Measurements from ENCODE around the gene ISM2. TPM values are rescaled to one million over a fixed set of nuclear protein-coding genes. Genes with fewer than 3 reads are reported as not detected.

Gene ISM2
- total RNA-seq, 1 donor from 2014 or later: not detected

DNA sequence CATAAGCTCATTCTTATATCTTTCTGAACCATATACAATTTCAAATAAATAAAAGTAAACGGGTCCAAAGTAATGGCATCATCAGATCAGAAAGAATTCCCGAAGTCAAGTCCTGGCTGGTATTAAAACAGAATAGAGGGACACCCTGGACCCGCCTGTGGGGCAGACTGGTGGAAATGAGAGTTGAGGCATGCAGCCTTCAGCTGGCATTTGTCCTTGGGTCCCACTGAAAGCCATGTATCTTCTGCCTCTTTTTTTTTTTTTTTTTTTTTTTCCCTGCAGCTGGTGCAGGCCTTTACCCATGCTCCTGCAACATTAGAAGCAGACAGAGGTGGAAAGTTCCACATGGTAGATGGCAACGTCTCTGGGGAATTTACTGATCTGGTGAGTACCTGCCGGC, 30.8 kb downstream of the ISM2 start:
- no peak for DNase-seq

DNA sequence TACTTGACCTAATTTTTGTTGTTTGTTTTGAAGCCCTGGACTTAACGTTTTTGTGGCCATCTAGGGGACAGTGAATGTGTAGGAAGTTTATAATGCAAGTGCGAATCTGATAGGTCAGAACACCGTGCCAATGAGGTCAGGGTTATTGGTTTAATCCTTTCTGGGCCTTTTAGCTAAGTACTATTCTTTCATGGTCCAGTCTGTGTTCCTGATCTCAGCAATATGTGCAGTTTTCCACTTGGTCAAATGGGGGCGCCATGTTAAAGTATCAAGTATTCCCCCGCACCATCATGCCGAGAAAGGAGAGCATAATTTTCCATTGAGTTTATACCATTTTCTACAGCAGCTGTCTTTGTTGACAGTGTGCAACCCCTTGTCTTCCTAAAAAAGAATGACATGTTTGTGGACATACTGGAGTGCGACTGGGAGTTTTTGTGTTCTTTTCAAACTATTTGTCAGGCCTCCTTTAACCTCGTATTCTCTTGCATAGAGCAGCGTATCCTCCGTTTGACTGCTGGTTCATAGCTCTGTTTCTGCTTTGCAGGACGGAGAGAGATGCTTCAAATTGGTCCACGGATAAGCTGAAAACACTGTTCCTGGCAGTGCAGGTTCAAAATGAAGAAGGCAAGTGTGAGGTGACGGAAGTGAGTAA, 39.4 kb downstream of the ISM2 start:
- peak; percentile 71 for DNase-seq

- DNase-seq: peak; percentile 40
These were observed 40.2 kb downstream of the ISM2 start for GRCh38 chr14:77458249-77458950.

DNA sequence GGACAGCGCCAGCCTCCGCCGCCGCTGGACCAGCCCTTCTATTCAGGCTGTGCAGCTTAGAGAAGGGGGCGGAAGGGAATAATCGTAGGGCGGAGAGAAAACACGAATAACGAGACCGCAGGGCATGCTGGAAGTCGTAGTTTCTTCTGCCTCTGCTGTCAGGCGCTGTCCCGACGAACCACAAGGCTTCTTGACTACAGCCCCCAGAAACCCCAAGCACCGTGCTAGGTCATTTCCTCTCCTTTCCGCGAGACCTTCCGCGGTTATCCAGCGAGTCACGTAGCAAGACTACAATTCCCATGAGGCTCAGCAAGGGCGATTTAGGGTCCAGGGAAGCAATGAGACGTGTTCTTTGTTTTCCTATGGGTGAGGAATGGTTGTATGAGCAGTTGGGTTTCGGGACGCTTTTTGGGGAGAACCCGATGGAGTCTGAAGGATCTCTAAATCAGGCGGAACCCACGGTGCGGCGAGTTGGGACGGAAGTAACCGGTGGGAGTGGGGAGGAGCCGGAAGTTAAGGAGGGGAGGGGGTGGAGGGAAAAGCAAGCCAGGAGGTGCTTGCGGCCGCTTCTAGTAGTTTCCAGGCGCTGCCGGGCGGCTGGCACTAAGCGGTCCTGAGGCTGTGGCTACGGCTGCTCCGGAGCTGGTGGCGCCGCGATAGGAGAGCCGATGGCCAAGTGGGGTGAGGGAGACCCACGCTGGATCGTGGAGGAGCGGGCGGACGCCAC, 40.9 kb downstream of the ISM2 start, which contains the start of the genes AHSA1 and VIPAS39:
Gene AHSA1 (plus strand): TSS at position 572 of the 727 bp plus-strand sequence. CDS start 97 bp downstream, at position 669.
Gene VIPAS39 (minus strand): TSS at position 80 of the 727 bp plus-strand sequence. CDS start 3,499 bp downstream, outside the sequence.
- DNase-seq: peak; percentile 99

DNA sequence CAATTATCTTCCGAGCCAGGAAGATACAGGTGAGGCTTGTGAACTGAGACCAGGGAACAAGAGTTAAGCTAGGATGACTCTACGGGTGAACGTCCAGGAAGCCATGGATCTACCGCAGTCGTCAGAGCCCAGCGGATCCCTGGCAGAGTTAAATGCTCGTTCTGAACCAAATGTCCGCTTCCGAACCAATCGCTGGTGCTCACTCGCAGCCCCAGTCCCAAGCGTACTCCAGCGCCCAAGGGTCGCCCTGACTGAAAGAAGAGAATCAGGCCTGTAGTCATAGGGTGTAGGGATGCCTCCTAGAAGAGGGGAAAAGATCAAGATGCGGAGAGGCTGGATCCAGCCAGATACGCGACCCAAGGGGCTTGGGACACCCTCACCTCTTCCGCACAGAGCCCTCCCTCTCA, 41.5 kb downstream of the ISM2 start:
- no peak for DNase-seq

DNA sequence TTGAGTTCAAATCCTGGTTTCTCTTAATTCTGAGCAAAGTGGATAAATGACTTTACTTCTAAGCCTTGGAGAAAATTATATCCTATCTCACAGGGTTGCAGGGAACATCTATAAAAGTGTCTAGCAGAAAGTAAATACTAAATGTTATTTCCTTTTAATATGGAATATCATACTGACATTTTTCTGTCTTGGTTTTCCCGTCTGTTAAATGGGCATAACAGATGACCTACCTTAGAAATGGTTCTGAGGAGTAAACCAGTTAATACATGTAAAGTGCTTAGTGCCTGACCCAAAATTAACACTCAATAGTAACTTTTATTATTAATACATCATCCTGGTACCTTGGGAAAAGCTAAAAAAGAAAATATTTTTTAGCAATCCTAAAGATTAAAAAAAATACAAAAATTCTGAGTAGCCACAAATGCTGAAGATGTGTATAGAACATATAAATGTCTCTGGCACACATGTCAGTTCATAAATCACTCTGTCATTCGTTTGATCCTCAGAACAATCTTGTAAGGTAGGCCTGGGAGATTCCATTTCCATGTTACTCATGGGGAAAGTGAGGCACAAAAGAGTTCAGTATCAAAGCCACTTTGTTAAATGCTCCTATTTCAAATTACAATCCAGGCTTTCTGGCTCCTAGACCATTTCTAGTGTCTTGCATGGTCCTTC, 42.5 kb downstream of the ISM2 start:
- no peak for DNase-seq

DNA sequence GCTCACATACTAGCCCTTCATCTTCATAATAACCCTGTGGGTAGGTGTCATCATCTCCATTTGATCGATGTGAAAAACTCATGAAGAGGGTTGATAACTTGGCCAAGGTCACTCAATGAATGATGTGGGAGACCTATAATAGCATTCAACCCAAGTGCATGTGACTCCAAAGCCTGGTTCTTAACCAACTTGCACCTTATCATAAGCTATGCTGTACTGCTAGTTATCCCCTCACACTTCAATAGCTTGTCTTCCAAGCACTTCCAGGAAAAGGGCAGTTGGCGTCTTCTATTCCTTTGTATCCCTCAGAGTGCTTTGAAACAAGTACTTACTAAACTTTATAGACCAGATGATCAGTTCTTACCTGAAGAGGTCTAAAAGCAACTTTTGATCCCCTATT, 56.4 kb downstream of the ISM2 start:
- DNase-seq: no peak

DNA sequence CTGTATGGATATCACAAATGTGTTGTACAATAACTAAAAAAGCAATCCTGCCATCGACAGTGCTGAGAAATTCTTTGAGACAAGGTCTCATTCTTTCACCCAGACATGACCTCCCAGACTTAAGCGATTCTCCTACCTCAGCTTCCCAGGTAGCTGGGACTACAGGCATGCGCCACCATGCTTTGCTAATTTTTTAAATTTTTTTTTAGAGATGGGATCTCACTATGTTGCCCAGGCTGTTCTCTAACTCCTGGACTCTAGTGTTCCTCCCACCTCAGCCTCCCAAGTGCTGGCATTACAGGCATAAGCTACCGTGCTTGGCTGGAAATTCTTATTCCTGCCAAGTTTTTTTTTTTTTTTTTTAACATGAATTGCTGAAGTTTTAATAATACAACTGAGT, 58.8 kb downstream of the ISM2 start:
- DNase-seq: no peak

DNA sequence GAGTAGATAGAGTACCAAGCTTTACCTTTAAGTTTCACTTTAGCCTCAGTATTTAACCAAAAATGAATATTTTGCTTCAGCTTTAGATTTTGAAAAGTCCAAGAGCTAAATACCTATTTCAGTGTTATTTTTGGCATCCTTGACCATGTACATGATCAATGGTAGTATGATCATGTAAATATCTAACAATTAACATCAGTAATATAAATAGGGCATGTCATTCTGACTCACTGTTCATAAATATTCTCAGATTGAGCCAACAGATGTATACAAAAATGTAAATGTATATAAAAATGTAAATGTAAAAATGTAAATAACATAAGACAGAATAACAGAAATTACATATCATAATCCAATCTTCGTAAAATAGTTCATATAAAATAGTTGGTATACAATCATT, 60.0 kb downstream of the ISM2 start:
- DNase-seq: no peak

DNA sequence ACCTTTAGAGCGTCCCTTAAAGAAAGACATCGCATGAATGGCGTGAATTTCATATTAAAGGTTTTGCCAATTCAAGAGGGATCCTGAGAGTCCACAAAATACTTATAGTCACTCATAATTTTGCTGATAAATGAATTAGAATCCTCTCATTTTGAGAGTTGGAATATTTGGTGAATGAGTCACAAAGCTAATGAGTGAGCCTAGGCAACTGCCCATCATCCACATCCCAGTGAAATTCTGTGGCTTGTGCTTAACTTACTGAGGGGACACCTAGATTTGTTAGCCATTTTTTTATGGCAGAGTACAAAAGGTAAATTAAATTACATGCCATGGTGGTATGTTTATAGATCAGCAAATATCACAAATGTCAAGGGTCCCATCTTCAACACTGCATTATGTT, 62.6 kb downstream of the ISM2 start:
- no peak for DNase-seq

DNA sequence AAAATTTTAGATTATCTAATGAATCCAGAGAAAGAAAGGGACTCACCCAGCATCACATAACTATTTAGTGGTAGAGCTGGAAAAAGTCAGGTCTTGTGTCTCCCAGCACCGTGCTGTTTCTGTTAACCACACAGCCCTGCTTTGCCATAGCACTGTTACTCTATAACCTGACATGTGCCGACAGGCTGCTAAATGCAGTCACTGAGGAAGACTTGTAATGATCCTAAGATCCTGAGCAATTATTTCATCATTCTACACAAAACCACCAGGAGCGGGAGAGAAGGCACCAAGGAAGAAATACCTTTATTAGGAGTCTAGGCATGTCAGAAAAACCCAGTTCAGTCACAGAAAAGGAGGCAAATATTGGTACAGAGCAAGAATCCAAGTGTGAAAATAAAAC, 72.2 kb downstream of the ISM2 start:
- DNase-seq: no peak

DNA sequence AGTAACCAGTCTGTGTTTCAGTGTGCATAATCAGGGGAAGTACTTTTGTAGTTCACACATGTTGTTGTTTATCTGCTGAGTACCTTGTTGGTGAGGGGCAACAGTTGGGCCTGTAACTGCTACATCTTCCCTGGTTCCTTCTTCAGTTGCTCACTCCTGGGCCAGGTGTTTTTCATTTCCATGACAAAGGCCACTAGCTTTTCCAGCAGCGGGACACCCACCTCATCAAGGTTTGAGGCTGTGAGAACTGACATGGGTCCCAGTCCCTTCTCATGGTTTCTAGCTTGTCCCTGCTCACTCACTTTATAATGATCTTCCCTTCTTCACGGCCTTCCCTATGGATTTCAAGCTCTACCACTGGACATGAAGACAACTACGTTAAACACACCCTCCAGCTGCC, 73.8 kb downstream of the ISM2 start:
- DNase-seq: no peak

Small RNA genes within 50 kb of the gene (small RNA-seq; reads per million reads assigned to genes)
- not detected for gene RF00404 (ENCODE audit: low replicate concordance)
- gene RN7SL587P (ENCODE audit: low replicate concordance): not detected

Other genes with a start within 250 kb of the ISM2 start
- not detected for gene NGB, start 227.6 kb downstream of the ISM2 start, total RNA-seq
- gene POMT2, start 177.9 kb downstream of the ISM2 start, total RNA-seq: 26.8 TPM
- 8.9 TPM for gene GSTZ1, start 177.8 kb downstream of the ISM2 start, total RNA-seq
- gene TMED8, start 121.7 kb downstream of the ISM2 start, total RNA-seq: 7.2 TPM
- gene SAMD15, start 121.4 kb downstream of the ISM2 start, total RNA-seq: 0.51 TPM
- not detected for gene NOXRED1, start 75.3 kb downstream of the ISM2 start, total RNA-seq
- gene VIPAS39, start 41.2 kb downstream of the ISM2 start, total RNA-seq: 21.1 TPM
- 132 TPM for gene AHSA1, start 40.7 kb downstream of the ISM2 start, total RNA-seq
- gene SPTLC2, start 117.8 kb upstream of the ISM2 start, total RNA-seq: 37.3 TPM
- 14.8 TPM for gene ALKBH1, start 209.2 kb upstream of the ISM2 start, total RNA-seq
- 45.3 TPM for gene SLIRP, start 209.3 kb upstream of the ISM2 start, total RNA-seq